ENCODE results near the gene EPHA3. TPM values are rescaled to one million over a fixed set of nuclear protein-coding genes. Genes with fewer than 3 reads are reported as not detected.
A peak's percentile ranks its signal among the peaks of the same experiment; 100 is the strongest.

The EPHA3 gene
- total RNA-seq, 2 donors from 2014 or later, result 3.5 to 10.2 TPM

DNA sequence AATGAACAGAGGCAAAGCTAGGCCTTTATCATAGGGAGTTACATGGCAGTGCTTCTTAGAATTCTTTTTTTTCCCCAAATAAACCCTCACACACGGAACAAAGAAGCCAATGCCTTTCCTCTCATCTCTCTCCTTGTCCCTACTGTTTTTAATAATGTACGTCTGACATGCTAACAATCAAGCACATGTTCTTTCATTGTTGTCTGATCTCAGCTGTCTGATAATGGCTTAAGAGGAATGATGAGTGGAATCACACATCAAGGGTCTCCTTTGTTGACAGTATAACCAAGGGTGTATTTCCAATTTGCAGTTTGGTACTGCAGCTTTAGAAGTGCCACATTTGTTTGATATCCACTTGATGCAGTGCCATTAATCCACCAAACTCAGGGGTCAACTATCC lies 34.8 kb upstream of the EPHA3 start:
- H3K4me3 ChIP-seq, result no peak overlapping the region
- no peaks in the 10 kb centered on the region for H3K27me3 ChIP-seq (replicated peaks; ENCODE audit: insufficient read depth)
- TF ChIP-seq, protein P1, sequence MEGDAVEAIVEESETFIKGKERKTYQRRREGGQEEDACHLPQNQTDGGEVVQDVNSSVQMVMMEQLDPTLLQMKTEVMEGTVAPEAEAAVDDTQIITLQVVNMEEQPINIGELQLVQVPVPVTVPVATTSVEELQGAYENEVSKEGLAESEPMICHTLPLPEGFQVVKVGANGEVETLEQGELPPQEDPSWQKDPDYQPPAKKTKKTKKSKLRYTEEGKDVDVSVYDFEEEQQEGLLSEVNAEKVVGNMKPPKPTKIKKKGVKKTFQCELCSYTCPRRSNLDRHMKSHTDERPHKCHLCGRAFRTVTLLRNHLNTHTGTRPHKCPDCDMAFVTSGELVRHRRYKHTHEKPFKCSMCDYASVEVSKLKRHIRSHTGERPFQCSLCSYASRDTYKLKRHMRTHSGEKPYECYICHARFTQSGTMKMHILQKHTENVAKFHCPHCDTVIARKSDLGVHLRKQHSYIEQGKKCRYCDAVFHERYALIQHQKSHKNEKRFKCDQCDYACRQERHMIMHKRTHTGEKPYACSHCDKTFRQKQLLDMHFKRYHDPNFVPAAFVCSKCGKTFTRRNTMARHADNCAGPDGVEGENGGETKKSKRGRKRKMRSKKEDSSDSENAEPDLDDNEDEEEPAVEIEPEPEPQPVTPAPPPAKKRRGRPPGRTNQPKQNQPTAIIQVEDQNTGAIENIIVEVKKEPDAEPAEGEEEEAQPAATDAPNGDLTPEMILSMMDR (IDR thresholded peaks at IDR 0.05), result no peak
- DNase-seq (ENCODE audit: low spot score) (no peak), ATAC-seq (ENCODE audit: insufficient number of reproducible peaks, low FRiP score, low read depth) (no peak)
- no peaks in the 10 kb centered on the region for H3K36me3 ChIP-seq
- H3K27ac ChIP-seq, result no peak overlapping the region
- H3K4me1 ChIP-seq (ENCODE audit: control insufficient read depth in 1 of 2, low read depth in 2 of 2), result no peaks in the 10 kb centered on the region
- H3K9me3 ChIP-seq, result peaks cover 3% of the 10 kb centered on the region

DNA sequence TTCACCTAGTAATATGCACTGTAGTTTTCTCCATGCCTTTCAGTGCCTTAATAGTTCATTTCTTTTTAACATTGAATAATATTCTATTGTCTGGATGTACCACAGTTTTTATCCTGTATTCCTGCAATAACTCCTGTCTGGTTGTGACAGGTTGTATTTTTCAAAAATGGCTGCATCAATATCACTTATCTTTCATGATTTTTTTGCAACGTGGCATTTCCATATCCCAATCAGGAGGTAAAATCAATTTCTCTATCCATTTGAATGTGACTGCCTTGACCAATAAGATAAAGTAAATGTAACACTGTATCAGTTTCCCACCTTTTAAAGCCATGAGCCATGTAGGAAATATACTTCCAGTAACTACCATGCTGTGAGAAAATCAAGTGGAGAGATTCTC lies 27.5 kb upstream of the EPHA3 start:
- ATAC-seq (ENCODE audit: insufficient number of reproducible peaks, low FRiP score, low read depth) (no peak), DNase-seq (ENCODE audit: low spot score) (no peak)
- Histone ChIP-seq H3K4me1 (ENCODE audit: control insufficient read depth in 1 of 2, low read depth in 2 of 2) (no peaks in the 10 kb centered on the region), H3K9me3 (peaks cover 3% of the 10 kb centered on the region), H3K27me3 (replicated peaks; ENCODE audit: insufficient read depth) (no peaks in the 10 kb centered on the region), H3K36me3 (no peaks in the 10 kb centered on the region), H3K4me3 (no peak overlapping the region), H3K27ac (no peak overlapping the region)
- TF ChIP-seq, protein P1 (IDR thresholded peaks at IDR 0.05), result no peak

DNA sequence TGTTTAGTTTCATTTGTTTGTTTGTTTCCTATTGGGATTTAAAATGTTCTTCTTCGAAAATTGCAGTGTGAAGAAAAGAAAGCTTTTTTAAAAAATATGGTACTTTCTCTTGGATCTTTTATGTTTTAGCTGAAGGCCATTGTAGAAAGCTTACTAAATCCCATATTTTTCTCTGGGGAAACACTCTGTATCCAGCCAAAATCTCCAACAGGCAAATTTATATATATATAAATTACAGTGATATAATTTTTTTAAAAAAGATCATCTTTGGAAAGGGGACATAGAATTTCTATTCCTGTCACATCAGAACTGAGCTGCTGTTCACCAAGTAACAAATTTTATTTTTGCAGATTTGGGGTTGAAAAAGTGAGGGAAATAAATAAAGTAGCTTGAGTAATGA lies 19.6 kb upstream of the EPHA3 start:
- TF ChIP-seq, protein P1 (IDR thresholded peaks at IDR 0.05), result no peak
- H3K27ac ChIP-seq, result no peak overlapping the region
- no peaks in the 10 kb centered on the region for H3K36me3 ChIP-seq
- H3K9me3 ChIP-seq, result no peaks in the 10 kb centered on the region
- no peaks in the 10 kb centered on the region for H3K4me1 ChIP-seq (ENCODE audit: control insufficient read depth in 1 of 2, low read depth in 2 of 2)
- no peaks in the 10 kb centered on the region for H3K27me3 ChIP-seq (replicated peaks; ENCODE audit: insufficient read depth)
- DNase-seq (ENCODE audit: low spot score) (no peak), ATAC-seq (ENCODE audit: insufficient number of reproducible peaks, low FRiP score, low read depth) (no peak)
- no peak overlapping the region for H3K4me3 ChIP-seq

DNA sequence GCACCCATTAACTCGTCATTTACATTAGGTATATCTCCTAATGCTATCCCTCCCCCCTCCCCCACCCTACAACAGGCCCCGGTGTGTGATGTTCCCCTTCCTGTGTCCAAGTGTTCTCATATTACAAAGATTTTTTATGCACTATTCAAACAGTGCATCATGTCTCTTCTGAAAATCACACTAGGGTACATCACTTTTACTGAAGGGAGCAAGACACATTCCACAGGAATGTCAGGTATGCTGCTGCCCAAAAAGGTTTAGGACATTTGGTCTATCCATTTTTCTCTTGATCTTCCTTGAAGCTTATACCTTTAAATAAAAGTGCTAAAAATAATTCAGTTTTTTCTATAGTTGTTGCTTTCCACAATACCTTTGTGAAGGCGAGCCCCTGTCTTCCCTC lies 9.2 kb upstream of the EPHA3 start:
- H3K9me3 ChIP-seq, result no peaks in the 10 kb centered on the region
- H3K4me1 ChIP-seq (ENCODE audit: control insufficient read depth in 1 of 2, low read depth in 2 of 2), result no peaks in the 10 kb centered on the region
- no peaks in the 10 kb centered on the region for H3K36me3 ChIP-seq
- TF ChIP-seq, protein P1 (IDR thresholded peaks at IDR 0.05), result no peak
- H3K27ac ChIP-seq, result no peak overlapping the region
- ATAC-seq (ENCODE audit: insufficient number of reproducible peaks, low FRiP score, low read depth), result no peak
- no peak overlapping the region for H3K4me3 ChIP-seq
- no peak for DNase-seq (ENCODE audit: low spot score)
- no peaks in the 10 kb centered on the region for H3K27me3 ChIP-seq (replicated peaks; ENCODE audit: insufficient read depth)

DNA sequence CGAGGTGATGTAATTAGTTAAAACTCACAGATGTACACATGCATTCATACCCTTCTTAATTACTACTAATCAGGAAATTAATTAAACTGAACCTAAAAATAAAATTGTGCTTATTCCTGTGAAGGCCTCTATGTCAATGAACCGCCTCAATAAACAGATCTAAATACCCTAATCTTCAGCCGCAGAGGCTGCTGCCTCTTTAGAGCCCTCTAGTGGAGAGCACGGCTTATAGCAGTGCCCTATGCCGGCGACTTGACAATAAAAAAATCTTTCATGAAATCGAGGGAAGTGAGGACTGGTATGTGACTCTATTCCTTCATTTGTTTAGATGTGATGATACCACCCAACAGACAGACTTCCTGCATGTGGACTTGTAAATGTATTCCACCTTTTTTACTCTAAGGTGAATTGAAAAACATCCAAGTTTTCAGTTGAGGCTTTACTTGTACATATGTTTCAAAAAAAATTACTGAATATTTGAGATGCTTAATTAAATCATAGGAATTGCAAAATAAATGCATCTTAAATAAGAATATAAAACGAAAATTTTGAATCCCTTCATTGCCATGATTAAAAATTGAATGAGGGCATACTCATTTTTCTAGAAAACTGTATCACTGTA lies 8.3 kb upstream of the EPHA3 start:
- Histone ChIP-seq H3K9me3 (no peaks in the 10 kb centered on the region), H3K27me3 (replicated peaks; ENCODE audit: insufficient read depth) (no peaks in the 10 kb centered on the region), H3K4me1 (ENCODE audit: control insufficient read depth in 1 of 2, low read depth in 2 of 2) (no peaks in the 10 kb centered on the region), H3K4me3 (no peak overlapping the region), H3K27ac (no peak overlapping the region), H3K36me3 (no peaks in the 10 kb centered on the region)
- DNase-seq (ENCODE audit: low spot score), result no peak
- TF ChIP-seq, protein P1 (IDR thresholded peaks at IDR 0.05), result peak; percentile 83
- no peak for ATAC-seq (ENCODE audit: insufficient number of reproducible peaks, low FRiP score, low read depth)

Measured in thoracic aorta (tissue), 2 donors.